Measurements from ENCODE around the gene ZNF358.

ZNF358 gene

DNA sequence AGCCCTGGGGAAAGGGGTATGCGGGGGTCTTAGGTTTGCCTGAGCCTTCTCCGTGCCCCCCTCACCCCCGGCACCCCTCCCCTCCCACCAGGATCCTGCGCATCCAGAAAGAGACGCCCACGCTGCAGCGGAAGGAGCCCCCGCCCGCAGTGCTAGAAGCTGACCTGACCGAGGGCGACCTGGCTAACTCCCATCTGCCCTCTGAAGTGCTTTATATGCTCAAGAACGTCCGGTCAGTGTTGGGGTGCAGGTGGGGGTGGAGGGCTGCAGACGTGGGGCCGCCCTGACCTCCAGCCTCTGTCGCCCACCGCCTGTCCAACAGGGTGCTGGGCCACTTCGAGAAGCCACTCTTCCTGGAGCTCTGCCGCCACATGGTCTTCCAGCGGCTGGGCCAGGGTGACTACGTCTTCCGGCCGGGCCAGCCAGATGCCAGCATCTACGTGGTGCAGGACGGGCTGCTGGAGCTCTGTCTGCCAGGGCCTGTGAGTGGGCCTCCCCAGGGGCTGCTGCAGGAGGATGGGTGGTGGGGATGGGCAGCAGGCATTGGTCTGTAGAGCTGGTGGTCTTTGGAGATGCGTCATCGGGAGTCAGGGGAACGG, 24.0 kb downstream of the ZNF358 start:
- no peak for DNase-seq

DNA sequence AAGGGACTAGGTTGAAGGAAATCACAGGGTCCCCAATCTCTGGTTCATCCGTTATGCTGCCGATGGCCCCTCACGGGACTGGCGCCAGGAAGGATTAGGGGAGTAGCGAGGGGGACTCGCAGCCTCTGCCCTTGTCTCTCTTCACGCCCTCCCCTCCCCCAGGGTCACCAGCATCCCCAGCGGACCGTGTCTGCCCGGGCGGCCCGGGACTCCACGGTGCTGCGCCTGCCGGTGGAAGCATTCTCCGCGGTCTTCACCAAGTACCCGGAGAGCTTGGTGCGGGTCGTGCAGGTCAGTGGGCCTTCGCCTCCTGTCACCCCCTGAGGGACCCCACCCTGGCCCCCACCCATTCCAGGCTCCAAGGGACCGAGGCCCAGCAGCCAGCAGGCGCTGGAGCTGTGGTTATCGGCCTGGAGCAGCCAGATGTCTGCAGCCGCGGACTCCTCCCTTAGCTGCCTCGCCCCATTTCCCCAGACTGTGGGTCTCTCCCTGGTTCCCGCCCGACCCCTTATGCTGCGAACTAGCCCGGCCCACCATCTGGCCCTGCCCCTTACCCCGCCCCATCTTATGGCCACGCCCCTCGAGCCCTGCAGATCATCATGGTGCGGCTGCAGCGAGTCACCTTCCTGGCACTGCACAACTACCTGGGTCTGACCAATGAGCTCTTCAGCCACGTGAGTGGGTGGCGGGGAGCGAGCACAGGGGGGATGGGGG, 25.0 kb downstream of the ZNF358 start:
- no peak for DNase-seq

DNA sequence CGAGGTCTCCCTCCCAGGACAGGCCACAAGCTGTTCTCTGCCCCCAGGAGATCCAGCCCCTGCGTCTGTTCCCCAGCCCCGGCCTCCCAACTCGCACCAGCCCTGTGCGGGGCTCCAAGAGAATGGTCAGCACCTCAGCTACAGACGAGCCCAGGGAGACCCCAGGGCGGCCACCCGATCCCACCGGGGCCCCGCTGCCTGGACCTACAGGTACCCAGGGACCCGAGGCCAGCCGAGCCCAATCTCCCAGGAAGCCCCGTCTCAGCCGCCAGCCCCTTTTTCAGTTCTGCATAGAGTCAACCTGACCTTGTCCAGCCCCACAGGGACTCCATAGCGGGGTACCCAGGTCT, 25.5 kb downstream of the ZNF358 start:
- DNase-seq: no peak

DNA sequence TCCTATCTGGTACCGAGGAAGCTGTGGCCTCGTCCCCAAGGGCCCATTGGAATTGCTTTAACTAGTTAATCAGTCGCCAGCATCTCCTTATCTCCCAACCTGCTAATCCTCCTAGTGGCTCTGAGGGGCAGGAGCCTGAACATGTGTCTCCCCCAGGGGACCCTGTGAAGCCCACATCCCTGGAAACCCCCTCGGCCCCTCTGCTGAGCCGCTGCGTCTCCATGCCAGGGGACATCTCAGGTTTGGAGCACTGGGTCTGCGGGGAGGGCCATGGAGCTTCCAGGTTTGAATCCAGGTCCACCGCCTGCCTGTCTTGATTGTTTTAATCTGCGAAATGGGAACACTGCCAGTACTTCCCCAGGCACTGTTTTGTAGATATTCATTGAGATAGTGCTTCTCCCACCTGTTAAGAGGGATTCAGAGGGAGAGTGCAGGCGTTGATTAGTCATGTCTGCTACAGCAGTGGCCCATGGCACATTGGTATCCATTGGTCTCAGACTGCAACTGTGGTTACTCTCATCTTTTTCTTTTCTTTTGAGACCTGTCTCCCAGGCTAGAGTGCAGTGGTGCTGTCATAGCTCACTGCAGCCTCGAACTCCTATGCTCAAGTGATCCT, 26.0 kb downstream of the ZNF358 start:
- no peak for DNase-seq

GRCh38 chr19:7542556-7543348, 26.8 kb downstream of the ZNF358 start:
- DNase-seq: no peak

- DNase-seq: no peak
These were observed 28.7 kb downstream of the ZNF358 start for GRCh38 chr19:7544626-7545025.

DNA sequence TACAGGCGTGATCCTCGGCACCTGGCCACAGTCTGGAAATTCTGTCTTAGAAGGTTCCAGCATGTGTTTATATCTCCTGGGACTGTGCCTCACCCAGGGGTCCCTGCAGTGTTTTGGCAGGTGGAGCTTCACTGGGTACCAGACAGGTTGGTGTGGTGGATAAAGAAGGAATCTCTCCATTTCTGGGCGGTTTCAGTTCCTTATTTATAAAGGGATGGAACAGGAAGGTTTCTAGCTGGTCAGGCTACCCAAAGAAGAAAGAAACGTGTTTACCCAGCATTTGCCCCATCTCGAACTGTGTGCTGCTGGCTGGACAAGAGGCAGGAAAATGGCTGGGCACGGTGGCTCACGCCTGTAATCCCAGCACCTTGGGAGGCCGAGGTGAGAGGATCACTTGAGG, 29.4 kb downstream of the ZNF358 start:
- DNase-seq: no peak

DNA sequence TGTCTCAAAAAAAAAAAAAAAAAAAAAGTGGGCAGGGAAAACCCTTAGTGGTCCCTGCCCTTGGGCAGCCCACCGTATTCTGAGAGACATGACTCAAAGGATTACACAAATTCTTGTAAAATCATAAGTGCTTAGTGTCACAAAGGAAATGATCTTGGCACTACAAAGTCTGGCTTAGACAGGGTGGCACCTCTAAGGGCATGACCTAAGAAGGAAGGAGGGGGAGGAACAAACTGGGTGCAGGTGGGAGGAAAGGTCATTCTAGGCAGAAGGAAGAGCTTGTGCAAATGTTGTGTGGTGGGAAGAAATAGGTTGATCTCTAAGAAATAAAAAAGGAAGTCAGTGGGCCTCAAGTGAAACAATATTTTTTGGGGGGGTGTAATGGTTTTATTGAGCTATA, 30.0 kb downstream of the ZNF358 start:
- no peak for DNase-seq

DNA sequence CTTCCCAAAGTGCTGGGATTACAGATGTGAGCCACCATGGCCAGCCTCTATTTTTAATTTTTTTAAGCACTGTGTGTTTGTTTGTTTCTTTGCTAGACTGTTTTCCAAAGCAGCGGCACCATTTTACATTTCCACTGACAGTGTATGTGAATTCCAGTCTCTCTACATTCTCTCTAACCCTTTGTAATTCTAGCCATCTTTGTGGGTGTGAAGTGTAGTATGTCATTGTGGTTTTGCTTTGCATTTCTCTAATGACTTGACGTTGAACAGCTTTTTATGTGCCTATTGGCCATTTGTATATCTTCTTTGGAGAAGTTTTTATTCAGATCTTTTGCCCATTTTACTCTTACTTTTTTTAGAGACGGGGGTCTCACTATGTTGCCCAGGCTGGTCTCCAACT, 31.3 kb downstream of the ZNF358 start:
- DNase-seq: no peak

DNA sequence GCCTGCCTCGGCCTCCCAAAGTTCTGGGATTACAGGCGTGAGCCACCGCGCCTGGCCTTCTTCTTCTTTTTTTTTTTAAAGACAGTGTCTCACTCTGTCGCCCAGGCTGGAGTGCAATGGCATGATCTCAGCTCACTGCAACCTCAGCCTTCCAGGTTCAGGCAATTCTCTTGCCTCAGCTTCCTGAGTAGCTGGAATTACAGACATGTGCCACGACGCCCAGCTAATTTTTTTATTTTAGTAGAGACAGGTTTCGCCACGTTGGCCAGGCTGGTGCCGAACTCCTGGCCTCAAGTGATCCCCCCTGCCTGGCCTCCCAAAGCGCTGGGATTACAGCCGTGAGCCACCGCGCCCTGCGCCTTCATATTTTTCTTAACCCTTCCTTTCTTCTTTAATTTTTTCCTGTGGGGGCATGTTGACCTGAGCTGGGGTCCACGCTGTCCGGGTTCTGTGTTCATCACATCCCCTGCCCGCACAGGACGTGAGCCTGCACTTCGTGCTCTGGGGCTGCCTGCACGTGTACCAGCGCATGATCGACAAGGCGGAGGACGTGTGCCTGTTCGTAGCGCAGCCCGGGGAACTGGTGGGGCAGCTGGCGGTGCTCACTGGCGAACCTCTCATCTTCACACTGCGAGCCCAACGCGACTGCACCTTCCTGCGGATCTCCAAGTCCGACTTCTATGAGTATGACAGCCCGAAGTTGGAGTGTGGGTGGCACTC, 33.7 kb downstream of the ZNF358 start:
- DNase-seq: no peak

- no peak for DNase-seq
These were observed 34.4 kb downstream of the ZNF358 start for GRCh38 chr19:7550169-7550770.

DNA sequence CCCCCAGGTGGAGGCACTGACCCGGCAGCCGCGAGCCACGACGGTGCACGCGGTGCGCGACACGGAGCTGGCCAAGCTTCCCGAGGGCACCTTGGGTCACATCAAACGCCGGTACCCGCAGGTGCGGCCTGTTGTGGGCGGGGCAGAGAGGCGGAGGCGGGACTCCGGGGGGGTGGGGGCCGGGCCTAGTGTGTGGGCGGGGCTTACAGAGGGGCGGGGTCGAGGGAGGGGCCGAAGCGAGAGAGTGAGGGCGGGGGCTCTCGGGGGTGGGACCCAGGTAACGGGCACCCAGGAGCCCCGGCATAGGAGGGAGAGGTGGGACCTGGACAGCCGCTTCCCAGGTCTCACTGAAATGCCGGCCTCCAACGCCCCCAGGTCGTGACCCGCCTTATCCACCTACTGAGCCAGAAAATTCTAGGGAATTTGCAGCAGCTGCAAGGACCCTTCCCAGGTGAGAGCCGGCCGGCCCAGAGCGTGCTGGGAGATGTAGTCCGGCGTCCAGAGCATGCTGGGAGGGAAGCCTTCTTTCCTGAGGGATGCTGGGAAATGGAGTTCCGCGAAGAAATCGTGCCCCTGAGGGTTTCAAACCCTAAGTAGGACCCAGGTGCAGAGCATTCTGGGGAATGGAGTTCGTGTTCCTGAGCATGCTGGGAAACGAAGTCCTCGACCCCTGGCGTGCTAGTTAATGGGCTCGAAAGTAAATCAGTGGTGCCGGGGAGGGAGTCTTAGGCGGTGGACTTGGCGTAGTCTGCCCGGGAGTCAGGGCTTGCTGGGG, 35.3 kb downstream of the ZNF358 start:
- no peak for DNase-seq

GRCh38 chr19:7552781-7553180, 36.9 kb downstream of the ZNF358 start:
- no peak for DNase-seq

GRCh38 chr19:7554565-7554964, 38.7 kb downstream of the ZNF358 start:
- DNase-seq: no peak

- DNase-seq: no peak
These were observed 39.3 kb downstream of the ZNF358 start for GRCh38 chr19:7554990-7555864.

DNA sequence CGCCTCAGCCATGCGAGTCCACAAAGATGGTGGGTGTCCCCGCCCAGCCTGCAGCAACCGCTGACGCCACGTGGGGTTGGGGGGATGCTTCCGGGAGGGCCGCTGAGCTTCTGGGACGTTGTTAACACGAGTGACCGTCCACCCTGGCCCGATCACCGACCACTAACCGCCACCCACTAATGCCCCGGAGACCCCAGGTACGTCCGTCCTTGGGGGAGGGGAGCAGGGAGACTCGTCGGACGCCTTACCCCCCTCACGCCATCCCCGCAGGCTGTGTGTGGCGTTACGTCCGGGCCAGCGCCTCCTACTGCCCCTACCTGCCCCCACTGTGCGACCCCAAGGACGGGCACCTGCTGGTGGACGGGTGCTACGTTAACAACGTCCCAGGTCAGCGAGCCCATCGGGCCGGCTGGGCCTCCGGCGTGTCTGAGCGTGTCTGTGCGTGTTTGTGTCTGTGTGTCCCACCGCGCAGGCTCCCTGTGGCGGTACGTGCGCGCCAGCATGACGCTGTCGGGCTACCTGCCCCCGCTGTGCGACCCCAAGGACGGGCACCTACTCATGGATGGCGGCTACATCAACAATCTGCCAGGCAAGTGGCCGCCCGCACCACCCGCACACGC, 40.9 kb downstream of the ZNF358 start:
- DNase-seq: no peak

GRCh38 chr19:7558667-7559066, 42.8 kb downstream of the ZNF358 start:
- no peak for DNase-seq

- DNase-seq: no peak
These were observed 43.2 kb downstream of the ZNF358 start for GRCh38 chr19:7559102-7559501.

GRCh38 chr19:7560255-7560654, 44.4 kb downstream of the ZNF358 start:
- no peak for DNase-seq

- no peak for DNase-seq
These were observed 45.4 kb downstream of the ZNF358 start for GRCh38 chr19:7561325-7561724.
